Testis (tissue), 3 donors: ENCODE data around the gene NEFH. TPM values are rescaled to one million over a fixed set of nuclear protein-coding genes. Genes with fewer than 3 reads are reported as not detected.

Source experiments
- DNase-seq: peaks from one replicate; pipeline ENCODE4 v3.0.0-alpha.2; 2019
- H3K27ac ChIP-seq, 2 donors: fragments of 200-600 bp; sonication (generic); one replicate each; pipeline ENCODE4 v1.5.1; 2019
- H3K27me3 ChIP-seq: fragments of 200-600 bp; sonication (generic); one replicate; pipeline ENCODE4 v1.5.1; 2019
- H3K36me3 ChIP-seq: fragments of 200-600 bp; sonication (generic); one replicate; pipeline ENCODE4 v1.5.1; 2017; ENCODE audit warnings: low read depth; ENCODE audit errors: missing control alignments
- H3K4me1 ChIP-seq: fragments of 200-600 bp; sonication (generic); one replicate; pipeline ENCODE4 v1.5.1; 2019
- H3K4me3 ChIP-seq, 2 donors: fragments of 200-600 bp; sonication (generic); one replicate each; pipeline ENCODE4 v1.5.1; 2017 to 2019
- H3K9me3 ChIP-seq: fragments of 200-600 bp; sonication (generic); one replicate; pipeline ENCODE4 v1.5.1; 2017
- POLR2A ChIP-seq: fragments of 450-650 bp; IDR thresholded peaks from one replicate; pipeline ENCODE4 v1.6.1; 2017; ENCODE audit warnings: antibody characterized with exemption, mild to moderate bottlenecking, moderate library complexity
- WGBS, 2 donors: methylation state at CpG; one replicate each; pipeline ENCODE4 v1.1.5; 2018; 5-methylcytosine and 5-hydroxymethylcytosine counted together
- intact Hi-C: fragments of 100-400 bp; cut with DNase I; formaldehyde crosslinking; loops from one replicate; pipeline ENCODE4 v1.15.1; 2023; ENCODE audit warnings: low total_unique reads
- polyA plus RNA-seq: library from polyadenylated mRNA; stranded (reverse); fragments of 350-450 nt; fragmentation: Illumina TruSeq; extraction: RNeasy Lipid Tissue Mini Kit (QIAGEN cat#74804); gene quantifications from one replicate; pipeline ENCODE4 v1.2.3, GENCODE V29; 2014; ENCODE audit warnings: low read depth, low replicate concordance; ENCODE audit not compliant: insufficient read depth
- total RNA-seq, 2 donors: library from RNA; depleted of rRNA; stranded (reverse); fragments of >200 nt; gene quantifications; one replicate each; pipeline ENCODE4 v1.2.3, GENCODE V29; 2016
- TF ChIP-seq, protein P1 (sequence below), 3 experiments: fragments of 450-650 bp in 2 of 3; fragments of 200-600 bp in 1 of 3; sonication (generic) in 1 of 3; IDR thresholded peaks; one replicate each; pipeline ENCODE4 v1.5.1; 2016 to 2019; ENCODE audit warnings: antibody characterized with exemption in 3 of 3, mild to moderate bottlenecking in 2 of 3, moderate library complexity in 1 of 3

Gene NEFH
- total and polyA plus RNA-seq, 3 donors from 2014 or later: 12.0 to 18.6 (median 16.9) TPM

DNA sequence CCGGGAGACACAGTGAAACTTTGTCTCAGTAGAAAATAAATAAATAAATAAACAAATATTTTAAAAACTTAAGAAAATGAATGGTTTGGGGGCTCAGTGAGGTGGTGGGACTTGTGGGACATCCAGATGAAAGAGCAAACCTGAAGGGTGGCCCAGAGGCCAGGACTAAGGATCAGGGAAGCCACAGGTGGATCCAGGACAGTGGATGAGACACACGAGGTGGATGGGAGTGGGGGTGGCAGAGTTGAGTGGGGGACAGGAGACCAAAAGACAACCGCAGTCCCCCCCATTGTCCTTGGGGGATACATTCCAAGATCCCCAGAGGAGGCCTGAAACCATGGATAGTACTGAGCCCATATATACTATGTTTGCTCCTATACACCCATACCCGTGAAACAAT lies 34.5 kb upstream of the NEFH start:
- no peaks in the 10 kb centered on the region for H3K36me3 ChIP-seq
- no peak overlapping the region for H3K4me3 ChIP-seq
- no peak overlapping the region for H3K27ac ChIP-seq
- peaks cover 3% of the 10 kb centered on the region for H3K4me1 ChIP-seq
- H3K9me3 ChIP-seq: no peaks in the 10 kb centered on the region
- intact Hi-C loops: no loop called here
- no peaks in the 10 kb centered on the region for H3K27me3 ChIP-seq
- TF ChIP-seq, protein P1, sequence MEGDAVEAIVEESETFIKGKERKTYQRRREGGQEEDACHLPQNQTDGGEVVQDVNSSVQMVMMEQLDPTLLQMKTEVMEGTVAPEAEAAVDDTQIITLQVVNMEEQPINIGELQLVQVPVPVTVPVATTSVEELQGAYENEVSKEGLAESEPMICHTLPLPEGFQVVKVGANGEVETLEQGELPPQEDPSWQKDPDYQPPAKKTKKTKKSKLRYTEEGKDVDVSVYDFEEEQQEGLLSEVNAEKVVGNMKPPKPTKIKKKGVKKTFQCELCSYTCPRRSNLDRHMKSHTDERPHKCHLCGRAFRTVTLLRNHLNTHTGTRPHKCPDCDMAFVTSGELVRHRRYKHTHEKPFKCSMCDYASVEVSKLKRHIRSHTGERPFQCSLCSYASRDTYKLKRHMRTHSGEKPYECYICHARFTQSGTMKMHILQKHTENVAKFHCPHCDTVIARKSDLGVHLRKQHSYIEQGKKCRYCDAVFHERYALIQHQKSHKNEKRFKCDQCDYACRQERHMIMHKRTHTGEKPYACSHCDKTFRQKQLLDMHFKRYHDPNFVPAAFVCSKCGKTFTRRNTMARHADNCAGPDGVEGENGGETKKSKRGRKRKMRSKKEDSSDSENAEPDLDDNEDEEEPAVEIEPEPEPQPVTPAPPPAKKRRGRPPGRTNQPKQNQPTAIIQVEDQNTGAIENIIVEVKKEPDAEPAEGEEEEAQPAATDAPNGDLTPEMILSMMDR (IDR thresholded peaks at IDR 0.05): no peak
- TF ChIP-seq POLR2A: no peak
- no peak for DNase-seq
- 81 to 83% methylated on average over 4 of the region's 4 CpGs for WGBS, 2 donors

DNA sequence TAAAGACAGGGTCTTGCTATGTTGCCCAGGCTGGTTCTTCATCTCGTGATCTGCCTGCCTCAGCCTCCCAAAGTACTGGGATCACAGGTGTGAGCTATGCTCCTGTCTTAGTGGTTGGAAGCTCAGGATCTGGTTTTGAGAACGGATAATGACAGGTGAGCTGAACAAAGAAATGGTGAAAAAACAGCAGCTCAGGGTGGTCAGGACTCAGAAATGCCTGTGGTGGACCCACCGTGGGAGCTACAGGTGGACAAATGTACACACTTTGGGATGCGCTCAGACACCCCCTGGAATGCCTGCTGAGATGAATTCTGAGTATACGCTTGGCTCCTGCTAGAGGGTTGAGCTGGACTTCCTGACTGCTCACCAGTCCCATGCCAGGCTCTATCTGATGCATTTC lies 32.1 kb upstream of the NEFH start:
- no peaks in the 10 kb centered on the region for H3K27me3 ChIP-seq
- 89 to 90% methylated on average over 5 of the region's 5 CpGs for WGBS, 2 donors
- no peak overlapping the region for H3K27ac ChIP-seq
- TF ChIP-seq, protein P1 (IDR thresholded peaks at IDR 0.05): no peak
- TF ChIP-seq POLR2A: no peak
- no peaks in the 10 kb centered on the region for H3K36me3 ChIP-seq
- no peak overlapping the region for H3K4me3 ChIP-seq
- no peak for DNase-seq
- peaks cover 3% of the 10 kb centered on the region for H3K4me1 ChIP-seq
- intact Hi-C loops: no loop called here
- no peaks in the 10 kb centered on the region for H3K9me3 ChIP-seq

DNA sequence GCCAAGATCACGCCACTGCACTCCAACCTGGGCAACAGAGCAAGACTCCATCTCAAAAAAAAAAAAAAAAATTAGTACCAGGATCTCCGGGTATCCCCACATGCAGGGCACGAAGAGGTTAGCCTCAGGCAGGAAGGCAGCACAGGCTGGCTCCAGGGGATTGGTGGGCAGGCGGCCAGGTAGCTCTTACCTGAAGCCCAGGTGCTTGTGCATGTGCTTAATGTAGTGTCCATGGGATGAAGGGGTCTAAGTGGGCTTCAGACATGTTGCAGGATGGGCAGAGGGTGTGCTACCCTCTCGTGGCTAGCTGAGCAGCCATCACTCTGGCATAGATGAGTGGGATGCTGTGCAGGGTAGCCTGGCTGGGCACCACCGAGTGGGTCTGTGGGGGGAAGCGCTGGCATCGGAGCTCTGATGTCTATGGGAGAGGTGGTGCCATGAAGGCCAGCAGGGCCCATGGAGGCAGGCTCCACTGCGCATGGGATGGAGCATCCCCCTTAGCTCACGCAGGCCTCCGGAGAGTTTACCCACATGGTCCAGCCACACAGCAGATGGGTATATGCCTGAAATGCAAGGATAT lies 30.6 kb upstream of the NEFH start:
- TF ChIP-seq, protein P1 (IDR thresholded peaks at IDR 0.05): no peak
- no peak for TF ChIP-seq POLR2A
- WGBS, 2 donors: 93 to 97% methylated on average over 9 to 11 of the region's 11 CpGs
- intact Hi-C loops: no loop called here

DNA sequence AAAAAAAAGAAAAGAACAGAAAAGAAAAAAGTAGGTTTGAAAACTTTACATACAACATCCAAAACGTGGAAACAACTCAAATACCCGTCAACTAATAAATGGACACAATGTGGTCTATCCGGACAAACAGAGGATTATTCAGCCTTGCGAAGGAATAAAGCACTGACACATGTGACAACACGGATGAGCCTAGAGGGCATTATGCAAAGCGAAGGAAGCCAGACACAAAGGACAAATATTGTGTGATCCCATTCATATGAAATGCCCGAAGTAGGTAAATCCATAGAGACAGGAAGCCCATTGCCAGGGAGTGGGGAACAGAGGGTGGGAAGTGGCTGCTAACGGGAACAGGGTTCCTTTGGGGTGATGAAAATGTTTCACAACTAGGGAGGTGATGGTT lies 29.8 kb upstream of the NEFH start:
- H3K36me3 ChIP-seq: no peaks in the 10 kb centered on the region
- no peaks in the 10 kb centered on the region for H3K9me3 ChIP-seq
- no peak overlapping the region for H3K27ac ChIP-seq
- WGBS, 2 donors: 85 to 91% methylated on average over 8 of the region's 8 CpGs
- no peak for DNase-seq
- intact Hi-C loops: no loop called here
- H3K4me3 ChIP-seq: no peak overlapping the region
- H3K4me1 ChIP-seq: peaks cover 12% of the 10 kb centered on the region
- TF ChIP-seq POLR2A: no peak
- TF ChIP-seq, protein P1 (IDR thresholded peaks at IDR 0.05): no peak
- no peaks in the 10 kb centered on the region for H3K27me3 ChIP-seq

More for the DNA sequence above, 30.6 kb upstream of the NEFH start:
- Histone ChIP-seq H3K27me3 (no peaks in the 10 kb centered on the region), H3K9me3 (no peaks in the 10 kb centered on the region), H3K4me1 (peaks cover 7% of the 10 kb centered on the region), H3K27ac (no peak overlapping the region), H3K36me3 (no peaks in the 10 kb centered on the region), H3K4me3 (no peak overlapping the region)
- DNase-seq: no peak

DNA sequence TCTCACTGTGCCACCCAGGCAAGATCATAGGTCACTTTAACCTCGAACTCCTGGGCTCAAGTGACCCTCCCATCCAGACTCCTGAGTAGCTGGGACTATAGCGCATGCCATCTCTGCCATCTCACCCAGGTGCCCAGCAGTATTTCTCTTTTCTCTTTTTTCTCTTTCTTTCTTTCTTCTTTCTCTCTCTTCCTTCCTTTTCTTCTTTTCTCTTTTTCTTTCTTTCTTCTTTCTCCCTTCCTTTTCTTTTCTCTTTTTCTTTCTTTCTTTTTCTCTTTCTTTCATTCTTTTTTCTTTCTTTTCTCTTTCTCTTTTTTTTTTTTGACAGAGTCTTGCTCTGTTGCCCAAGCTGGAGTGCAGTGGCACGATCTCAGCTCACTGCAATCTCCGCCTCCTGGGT lies 28.2 kb upstream of the NEFH start:
- Histone ChIP-seq H3K9me3 (no peaks in the 10 kb centered on the region), H3K27ac (no peak overlapping the region), H3K4me3 (no peak overlapping the region), H3K27me3 (no peaks in the 10 kb centered on the region), H3K36me3 (no peaks in the 10 kb centered on the region), H3K4me1 (peaks cover 15% of the 10 kb centered on the region)
- TF ChIP-seq, protein P1 (IDR thresholded peaks at IDR 0.05): no peak
- TF ChIP-seq POLR2A: no peak
- intact Hi-C loops: no loop called here
- DNase-seq: no peak
- WGBS, 2 donors: 90 to 96% methylated on average over 4 of the region's 4 CpGs
